ENCODE data around the gene UVRAG. TPM values are rescaled to one million over a fixed set of nuclear protein-coding genes. Genes with fewer than 3 reads are reported as not detected.

The UVRAG gene
- polyA plus RNA-seq, 1 donor (not counting 4 experiments of a cell fraction or from before 2014, with no cell fraction given) = 11.9 TPM

DNA sequence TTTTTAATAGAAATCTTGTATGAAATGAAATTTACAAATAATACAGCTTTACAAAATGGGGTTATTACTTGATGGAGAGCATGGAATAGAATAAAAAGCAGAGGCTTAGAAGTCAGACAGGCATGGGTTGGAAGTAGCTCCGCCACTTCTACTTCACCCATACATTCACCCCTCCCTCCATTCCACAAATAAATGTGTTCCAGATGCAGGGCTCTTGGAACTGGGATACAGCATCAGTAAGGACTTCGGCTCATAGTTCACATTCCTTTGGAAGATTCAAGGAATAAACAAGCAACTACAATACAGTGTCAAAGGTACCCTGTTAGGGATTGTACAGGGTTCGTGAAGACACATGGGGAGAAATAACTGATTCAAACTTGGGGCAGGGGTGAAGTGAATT lies 234.5 kb downstream of the UVRAG start:
- no peaks in the 10 kb centered on the region for H3K27me3 ChIP-seq (ENCODE audit: control insufficient read depth, extremely low read depth, insufficient read depth, low read length)
- no peak for FAIRE-seq
- H2AFZ ChIP-seq (ENCODE audit: control insufficient read depth, low read length) = no peak overlapping the region
- H3K4me1 ChIP-seq (ENCODE audit: control insufficient read depth, extremely low read depth, insufficient read depth, low read length) = no peaks in the 10 kb centered on the region
- H3K4me2 ChIP-seq (ENCODE audit: control insufficient read depth, extremely low read depth, insufficient read depth, low read depth, low read length) = no peak overlapping the region
- no peak overlapping the region for H3K9ac ChIP-seq (ENCODE audit: control insufficient read depth, extremely low read depth, insufficient read depth, low read length)
- H3K9me1 ChIP-seq (ENCODE audit: control insufficient read depth, extremely low read depth, insufficient read depth, low read length) = no peaks in the 10 kb centered on the region
- dilution Hi-C loops (cut with MboI; ENCODE audit: extremely low pct_ligation_motif_present, low sequenced_read_pairs) = loop anchor here (25.0 kb wide), 1 partner anchor 137 kb away; no protein-coding TSS in a partner anchor
- H3K9me3 ChIP-seq (ENCODE audit: control insufficient read depth, low read depth, low read length) = no peaks in the 10 kb centered on the region
- H3K27ac ChIP-seq (ENCODE audit: control insufficient read depth, insufficient read depth, low read length) = no peak overlapping the region
- no peak for DNase-seq (ENCODE audit: low read depth, low spot score)
- no peak overlapping the region for H3K4me3 ChIP-seq (ENCODE audit: control insufficient read depth in 2 of 3, extremely low read depth in 1 of 3, insufficient read depth in 2 of 3, low read depth in 1 of 3, low read length in 3 of 3)
- TF ChIP-seq EZH2 (IDR thresholded peaks at IDR 0.05; ENCODE audit: low read length) = no peak
- TF ChIP-seq, protein P1, sequence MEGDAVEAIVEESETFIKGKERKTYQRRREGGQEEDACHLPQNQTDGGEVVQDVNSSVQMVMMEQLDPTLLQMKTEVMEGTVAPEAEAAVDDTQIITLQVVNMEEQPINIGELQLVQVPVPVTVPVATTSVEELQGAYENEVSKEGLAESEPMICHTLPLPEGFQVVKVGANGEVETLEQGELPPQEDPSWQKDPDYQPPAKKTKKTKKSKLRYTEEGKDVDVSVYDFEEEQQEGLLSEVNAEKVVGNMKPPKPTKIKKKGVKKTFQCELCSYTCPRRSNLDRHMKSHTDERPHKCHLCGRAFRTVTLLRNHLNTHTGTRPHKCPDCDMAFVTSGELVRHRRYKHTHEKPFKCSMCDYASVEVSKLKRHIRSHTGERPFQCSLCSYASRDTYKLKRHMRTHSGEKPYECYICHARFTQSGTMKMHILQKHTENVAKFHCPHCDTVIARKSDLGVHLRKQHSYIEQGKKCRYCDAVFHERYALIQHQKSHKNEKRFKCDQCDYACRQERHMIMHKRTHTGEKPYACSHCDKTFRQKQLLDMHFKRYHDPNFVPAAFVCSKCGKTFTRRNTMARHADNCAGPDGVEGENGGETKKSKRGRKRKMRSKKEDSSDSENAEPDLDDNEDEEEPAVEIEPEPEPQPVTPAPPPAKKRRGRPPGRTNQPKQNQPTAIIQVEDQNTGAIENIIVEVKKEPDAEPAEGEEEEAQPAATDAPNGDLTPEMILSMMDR (optimal IDR thresholded peaks at IDR 0.05 in 1 of 3, IDR thresholded peaks at IDR 0.05 in 1 of 3, conservative IDR thresholded peaks at IDR 0.05 in 1 of 3; ENCODE audit: extremely low read depth in 1 of 3, insufficient read depth in 2 of 3, low read length in 3 of 3) = no peak
- no peaks in the 10 kb centered on the region for H3K79me2 ChIP-seq (ENCODE audit: control insufficient read depth, insufficient read depth, low read length)
- H3K36me3 ChIP-seq (ENCODE audit: control insufficient read depth in 2 of 2, extremely low read depth in 1 of 2, insufficient read depth in 2 of 2, low read length in 2 of 2) = peaks cover 0 to 2% of the 10 kb centered on the region in 2 experiments
- no peaks in the 10 kb centered on the region for H4K20me1 ChIP-seq (ENCODE audit: control insufficient read depth, extremely low read depth, insufficient read depth, low read length)

DNA sequence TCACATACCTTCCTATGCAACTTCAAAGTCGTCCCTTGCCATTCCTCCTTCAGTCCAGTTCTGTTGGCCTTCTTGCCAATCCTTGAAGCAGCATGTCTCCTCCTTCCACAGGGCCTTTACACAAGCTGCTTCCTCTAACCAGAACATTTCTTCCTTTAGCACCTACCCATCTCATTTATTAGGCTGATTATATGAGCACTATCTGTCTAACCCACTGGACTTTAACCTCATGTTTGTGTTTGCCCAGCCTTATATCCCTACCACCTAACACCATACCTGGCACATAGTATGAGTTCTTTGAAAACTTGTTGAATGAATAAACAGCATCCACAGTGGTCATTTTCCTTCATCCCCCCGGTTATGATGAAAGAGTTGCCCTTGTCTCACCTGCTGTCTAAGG lies 236.9 kb downstream of the UVRAG start:
- Histone ChIP-seq H3K27ac (ENCODE audit: control insufficient read depth, insufficient read depth, low read length) (no peak overlapping the region), H3K9me3 (ENCODE audit: control insufficient read depth, low read depth, low read length) (no peaks in the 10 kb centered on the region), H3K4me2 (ENCODE audit: control insufficient read depth, extremely low read depth, insufficient read depth, low read depth, low read length) (no peak overlapping the region), H3K36me3 (ENCODE audit: control insufficient read depth in 2 of 2, extremely low read depth in 1 of 2, insufficient read depth in 2 of 2, low read length in 2 of 2) (no peaks in the 10 kb centered on the region), H3K27me3 (ENCODE audit: control insufficient read depth, extremely low read depth, insufficient read depth, low read length) (no peaks in the 10 kb centered on the region), H3K79me2 (ENCODE audit: control insufficient read depth, insufficient read depth, low read length) (no peaks in the 10 kb centered on the region), H4K20me1 (ENCODE audit: control insufficient read depth, extremely low read depth, insufficient read depth, low read length) (no peaks in the 10 kb centered on the region), H3K4me1 (ENCODE audit: control insufficient read depth, extremely low read depth, insufficient read depth, low read length) (no peaks in the 10 kb centered on the region), H3K4me3 (ENCODE audit: control insufficient read depth in 2 of 3, extremely low read depth in 1 of 3, insufficient read depth in 2 of 3, low read depth in 1 of 3, low read length in 3 of 3) (no peak overlapping the region), H3K9me1 (ENCODE audit: control insufficient read depth, extremely low read depth, insufficient read depth, low read length) (no peaks in the 10 kb centered on the region), H2AFZ (ENCODE audit: control insufficient read depth, low read length) (no peak overlapping the region), H3K9ac (ENCODE audit: control insufficient read depth, extremely low read depth, insufficient read depth, low read length) (no peak overlapping the region)
- TF ChIP-seq, protein P1 (optimal IDR thresholded peaks at IDR 0.05 in 1 of 3, IDR thresholded peaks at IDR 0.05 in 1 of 3, conservative IDR thresholded peaks at IDR 0.05 in 1 of 3; ENCODE audit: extremely low read depth in 1 of 3, insufficient read depth in 2 of 3, low read length in 3 of 3) = no peak
- dilution Hi-C loops (cut with MboI; ENCODE audit: extremely low pct_ligation_motif_present, low sequenced_read_pairs) = no loop called here
- DNase-seq (ENCODE audit: low read depth, low spot score) = no peak
- no peak for FAIRE-seq
